GM12865 (cell line): ENCODE measurements around the gene MITF.

Experiments used
- DNase-seq: peaks from one replicate; pipeline ENCODE4 v3.0.0; 2010; ENCODE audit warnings: low read depth
- H3K4me3 ChIP-seq: 2 replicates; pipeline ENCODE4 v1.5.1; 2011; ENCODE audit warnings: mild to moderate bottlenecking, low read depth, low read length, control low read depth
- TF ChIP-seq, protein P1 (sequence below): IDR thresholded peaks from 2 replicates; pipeline ENCODE4 v1.5.1; 2011; ENCODE audit warnings: low read length, control low read depth, low read depth, inconsistent platforms; ENCODE audit not compliant: insufficient read depth; ENCODE audit errors: missing control alignments

Gene MITF

GRCh38 chr3:69715204-69715603 is 24.1 kb upstream of the MITF start:
- no peak for DNase-seq
- no peak overlapping the region for H3K4me3 ChIP-seq
- TF ChIP-seq, protein P1, sequence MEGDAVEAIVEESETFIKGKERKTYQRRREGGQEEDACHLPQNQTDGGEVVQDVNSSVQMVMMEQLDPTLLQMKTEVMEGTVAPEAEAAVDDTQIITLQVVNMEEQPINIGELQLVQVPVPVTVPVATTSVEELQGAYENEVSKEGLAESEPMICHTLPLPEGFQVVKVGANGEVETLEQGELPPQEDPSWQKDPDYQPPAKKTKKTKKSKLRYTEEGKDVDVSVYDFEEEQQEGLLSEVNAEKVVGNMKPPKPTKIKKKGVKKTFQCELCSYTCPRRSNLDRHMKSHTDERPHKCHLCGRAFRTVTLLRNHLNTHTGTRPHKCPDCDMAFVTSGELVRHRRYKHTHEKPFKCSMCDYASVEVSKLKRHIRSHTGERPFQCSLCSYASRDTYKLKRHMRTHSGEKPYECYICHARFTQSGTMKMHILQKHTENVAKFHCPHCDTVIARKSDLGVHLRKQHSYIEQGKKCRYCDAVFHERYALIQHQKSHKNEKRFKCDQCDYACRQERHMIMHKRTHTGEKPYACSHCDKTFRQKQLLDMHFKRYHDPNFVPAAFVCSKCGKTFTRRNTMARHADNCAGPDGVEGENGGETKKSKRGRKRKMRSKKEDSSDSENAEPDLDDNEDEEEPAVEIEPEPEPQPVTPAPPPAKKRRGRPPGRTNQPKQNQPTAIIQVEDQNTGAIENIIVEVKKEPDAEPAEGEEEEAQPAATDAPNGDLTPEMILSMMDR, result no peak

- no peak overlapping the region for H3K4me3 ChIP-seq
- DNase-seq, result no peak
- TF ChIP-seq, protein P1, result no peak
Measured at GRCh38 chr3:69716119-69716518, 23.1 kb upstream of the MITF start.

GRCh38 chr3:69718866-69719586 is 20.2 kb upstream of the MITF start:
- no peak for DNase-seq
- no peak overlapping the region for H3K4me3 ChIP-seq
- TF ChIP-seq, protein P1, result no peak

GRCh38 chr3:69719587-69720122 is 19.6 kb upstream of the MITF start:
- DNase-seq, result no peak
- TF ChIP-seq, protein P1, result no peak
- no peak overlapping the region for H3K4me3 ChIP-seq

- DNase-seq, result no peak
- H3K4me3 ChIP-seq, result no peak overlapping the region
- TF ChIP-seq, protein P1, result no peak
Measured at GRCh38 chr3:69720824-69721223, 18.4 kb upstream of the MITF start.

GRCh38 chr3:69723389-69723788 is 15.9 kb upstream of the MITF start:
- no peak for DNase-seq
- TF ChIP-seq, protein P1, result no peak
- H3K4me3 ChIP-seq, result no peak overlapping the region
